ENCODE data around the gene KIAA0753.

The KIAA0753 gene

GRCh38 chr17:6539871-6540270 lies 100.6 kb downstream of the KIAA0753 start:
- H3K4me3 ChIP-seq (ENCODE audit: low read length): no peak overlapping the region
- H3K79me2 ChIP-seq (ENCODE audit: low read length): no peaks in the 10 kb centered on the region
- H3K9ac ChIP-seq (ENCODE audit: low read length): no peak overlapping the region
- H3K4me2 ChIP-seq (ENCODE audit: low read depth, low read length): no peak overlapping the region
- DNase-seq: no peak
- H4K20me1 ChIP-seq (ENCODE audit: insufficient read depth, low read length): no peaks in the 10 kb centered on the region
- no peaks in the 10 kb centered on the region for H3F3A ChIP-seq (ENCODE audit: insufficient read depth, low read length)
- no peaks in the 10 kb centered on the region for H3K36me3 ChIP-seq (replicated peaks; ENCODE audit: insufficient read depth, low read length)
- no peaks in the 10 kb centered on the region; the same call in 1 of the 2 replicates for H3K9me3 ChIP-seq (replicated peaks; ENCODE audit: insufficient read depth, low read length)
- H3K9me2 ChIP-seq (replicated peaks; ENCODE audit: insufficient read depth, low read length): no peaks in the 10 kb centered on the region
- no peak overlapping the region for H2AFZ ChIP-seq (ENCODE audit: low read length)
- no peaks in the 10 kb centered on the region for H3K4me1 ChIP-seq (ENCODE audit: low read length)
- H3K27ac ChIP-seq (ENCODE audit: low read length): no peak overlapping the region
- TF ChIP-seq EZH2 (optimal IDR thresholded peaks at IDR 0.05; ENCODE audit: low read depth, low read length) (no peak), EZH2phosphoT487 (IDR thresholded peaks at IDR 0.05; ENCODE audit: low read length) (no peak)
- TF ChIP-seq, protein P1, sequence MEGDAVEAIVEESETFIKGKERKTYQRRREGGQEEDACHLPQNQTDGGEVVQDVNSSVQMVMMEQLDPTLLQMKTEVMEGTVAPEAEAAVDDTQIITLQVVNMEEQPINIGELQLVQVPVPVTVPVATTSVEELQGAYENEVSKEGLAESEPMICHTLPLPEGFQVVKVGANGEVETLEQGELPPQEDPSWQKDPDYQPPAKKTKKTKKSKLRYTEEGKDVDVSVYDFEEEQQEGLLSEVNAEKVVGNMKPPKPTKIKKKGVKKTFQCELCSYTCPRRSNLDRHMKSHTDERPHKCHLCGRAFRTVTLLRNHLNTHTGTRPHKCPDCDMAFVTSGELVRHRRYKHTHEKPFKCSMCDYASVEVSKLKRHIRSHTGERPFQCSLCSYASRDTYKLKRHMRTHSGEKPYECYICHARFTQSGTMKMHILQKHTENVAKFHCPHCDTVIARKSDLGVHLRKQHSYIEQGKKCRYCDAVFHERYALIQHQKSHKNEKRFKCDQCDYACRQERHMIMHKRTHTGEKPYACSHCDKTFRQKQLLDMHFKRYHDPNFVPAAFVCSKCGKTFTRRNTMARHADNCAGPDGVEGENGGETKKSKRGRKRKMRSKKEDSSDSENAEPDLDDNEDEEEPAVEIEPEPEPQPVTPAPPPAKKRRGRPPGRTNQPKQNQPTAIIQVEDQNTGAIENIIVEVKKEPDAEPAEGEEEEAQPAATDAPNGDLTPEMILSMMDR (IDR thresholded peaks at IDR 0.05; ENCODE audit: low read length): no peak
- H3K27me3 ChIP-seq (replicated peaks; ENCODE audit: insufficient read depth, low read length): peaks cover 14% of the 10 kb centered on the region; the same call in 1 of the 2 replicates

GRCh38 chr17:6536566-6537065 lies 103.9 kb downstream of the KIAA0753 start:
- no peak for DNase-seq
- Histone ChIP-seq H3K27ac (ENCODE audit: low read length) (no peak overlapping the region), H3K9me2 (replicated peaks; ENCODE audit: insufficient read depth, low read length) (no peaks in the 10 kb centered on the region), H3K9ac (ENCODE audit: low read length) (no peak overlapping the region), H2AFZ (ENCODE audit: low read length) (no peak overlapping the region), H3K4me1 (ENCODE audit: low read length) (no peaks in the 10 kb centered on the region), H3K9me3 (replicated peaks; ENCODE audit: insufficient read depth, low read length) (no peaks in the 10 kb centered on the region; the same call in 1 of the 2 replicates), H3K27me3 (replicated peaks; ENCODE audit: insufficient read depth, low read length) (peaks cover 18% of the 10 kb centered on the region; the same call in 1 of the 2 replicates), H3F3A (ENCODE audit: insufficient read depth, low read length) (no peaks in the 10 kb centered on the region), H3K36me3 (replicated peaks; ENCODE audit: insufficient read depth, low read length) (no peaks in the 10 kb centered on the region), H3K4me2 (ENCODE audit: low read depth, low read length) (no peak overlapping the region), H4K20me1 (ENCODE audit: insufficient read depth, low read length) (no peaks in the 10 kb centered on the region), H3K79me2 (ENCODE audit: low read length) (no peaks in the 10 kb centered on the region), H3K4me3 (ENCODE audit: low read length) (no peak overlapping the region)
- no peak for TF ChIP-seq EZH2phosphoT487 (IDR thresholded peaks at IDR 0.05; ENCODE audit: low read length)
- no peak for TF ChIP-seq EZH2 (optimal IDR thresholded peaks at IDR 0.05; ENCODE audit: low read depth, low read length)
- TF ChIP-seq, protein P1 (IDR thresholded peaks at IDR 0.05; ENCODE audit: low read length): no peak

DNA sequence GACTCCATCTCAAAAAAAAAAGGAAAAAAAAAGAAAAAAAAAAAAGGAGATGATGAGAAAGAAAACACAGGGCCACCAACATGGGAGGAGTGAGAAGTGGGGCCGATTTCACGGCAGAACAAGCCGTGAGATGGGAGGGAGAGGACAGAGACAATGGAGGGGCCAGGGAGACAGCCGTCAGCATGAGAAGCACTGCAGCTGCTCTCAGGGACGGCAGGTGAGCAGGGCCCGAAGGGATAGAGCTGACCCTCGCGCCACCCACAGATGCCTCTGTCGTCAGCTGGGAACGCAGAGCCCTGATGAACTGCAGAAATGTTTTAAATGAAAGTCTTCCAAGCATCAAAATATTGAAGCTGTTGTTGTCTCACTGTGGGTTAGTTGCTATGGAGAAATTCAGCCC lies 104.5 kb downstream of the KIAA0753 start:
- H3K9me2 ChIP-seq (replicated peaks; ENCODE audit: insufficient read depth, low read length): no peaks in the 10 kb centered on the region
- H3K79me2 ChIP-seq (ENCODE audit: low read length): no peaks in the 10 kb centered on the region
- no peaks in the 10 kb centered on the region for H4K20me1 ChIP-seq (ENCODE audit: insufficient read depth, low read length)
- no peak overlapping the region for H3K27ac ChIP-seq (ENCODE audit: low read length)
- no peak overlapping the region for H3K9ac ChIP-seq (ENCODE audit: low read length)
- no peak overlapping the region for H3K4me2 ChIP-seq (ENCODE audit: low read depth, low read length)
- H3K4me3 ChIP-seq (ENCODE audit: low read length): no peak overlapping the region
- H3K27me3 ChIP-seq (replicated peaks; ENCODE audit: insufficient read depth, low read length): peaks cover 18% of the 10 kb centered on the region; the same call in 1 of the 2 replicates
- no peaks in the 10 kb centered on the region; the same call in 1 of the 2 replicates for H3K9me3 ChIP-seq (replicated peaks; ENCODE audit: insufficient read depth, low read length)
- no peak overlapping the region for H2AFZ ChIP-seq (ENCODE audit: low read length)
- H3K4me1 ChIP-seq (ENCODE audit: low read length): no peaks in the 10 kb centered on the region
- no peak for DNase-seq
- no peaks in the 10 kb centered on the region for H3F3A ChIP-seq (ENCODE audit: insufficient read depth, low read length)
- no peak for TF ChIP-seq EZH2 (optimal IDR thresholded peaks at IDR 0.05; ENCODE audit: low read depth, low read length)
- no peaks in the 10 kb centered on the region for H3K36me3 ChIP-seq (replicated peaks; ENCODE audit: insufficient read depth, low read length)

GRCh38 chr17:6534846-6535514 lies 105.5 kb downstream of the KIAA0753 start:
- TF ChIP-seq, protein P1 (IDR thresholded peaks at IDR 0.05; ENCODE audit: low read length): no peak
- TF ChIP-seq EZH2phosphoT487 (IDR thresholded peaks at IDR 0.05; ENCODE audit: low read length): no peak
- H3K27ac ChIP-seq (ENCODE audit: low read length): no peak overlapping the region

More at GRCh38 chr17:6534846-6535514, 105.5 kb downstream of the KIAA0753 start:
- peaks cover 15% of the 10 kb centered on the region; the same call in 1 of the 2 replicates for H3K27me3 ChIP-seq (replicated peaks; ENCODE audit: insufficient read depth, low read length)
- no peaks in the 10 kb centered on the region; the same call in 1 of the 2 replicates for H3K9me3 ChIP-seq (replicated peaks; ENCODE audit: insufficient read depth, low read length)
- no peak overlapping the region for H3K4me2 ChIP-seq (ENCODE audit: low read depth, low read length)
- H3K4me3 ChIP-seq (ENCODE audit: low read length): no peak overlapping the region
- no peak for DNase-seq
- H3K36me3 ChIP-seq (replicated peaks; ENCODE audit: insufficient read depth, low read length): no peaks in the 10 kb centered on the region
- no peak overlapping the region for H3K9ac ChIP-seq (ENCODE audit: low read length)
- no peaks in the 10 kb centered on the region for H3K9me2 ChIP-seq (replicated peaks; ENCODE audit: insufficient read depth, low read length)
- H3F3A ChIP-seq (ENCODE audit: insufficient read depth, low read length): no peaks in the 10 kb centered on the region
- no peak overlapping the region for H2AFZ ChIP-seq (ENCODE audit: low read length)
- no peaks in the 10 kb centered on the region for H4K20me1 ChIP-seq (ENCODE audit: insufficient read depth, low read length)
- no peaks in the 10 kb centered on the region for H3K79me2 ChIP-seq (ENCODE audit: low read length)
- H3K4me1 ChIP-seq (ENCODE audit: low read length): no peaks in the 10 kb centered on the region

All from MM.1S (cell line).